A549 treated with Hydrocortisone at 1 μM for 4 hours (cell line): ENCODE measurements around the gene AGAP5. TPM values are rescaled to one million over a fixed set of nuclear protein-coding genes. Genes with fewer than 3 reads are reported as not detected.

Experiments
- total RNA-seq: library from RNA; stranded (reverse); fragments of 200-300 nt; extraction: Qiagen RNA extraction; gene quantifications from 5 replicates; pipeline ENCODE4 v1.2.3, GENCODE V29; 2022

AGAP5 gene
- 2.0 to 3.8 TPM (median 2.4 TPM) in 5 replicates for total RNA-seq

GRCh38 chr10:73697675-73698159 lies at the start of gene AGAP5:
Gene AGAP5, minus strand, starts transcription at chr10:73698109. Its CDS starts 354 bp downstream, at chr10:73697755.

GRCh38 chr10:73743905-73744663 lies 46.2 kb upstream of the AGAP5 start, which contains the start of gene SEC24C:
Gene SEC24C, plus strand, starts transcription at chr10:73744372. Its CDS starts 2,461 bp downstream, at chr10:73746833.

GRCh38 chr10:73655990-73656298 lies 42.0 kb downstream of the AGAP5 start, which contains the start of gene SYNPO2L:
Gene SYNPO2L, minus strand, starts transcription at chr10:73656029. Its CDS starts 107 bp downstream, at chr10:73655922.

GRCh38 chr10:73641328-73642060 lies 56.4 kb downstream of the AGAP5 start, which contains the start of gene MYOZ1:
Gene MYOZ1, minus strand, starts transcription at chr10:73641474. Its CDS starts 1,457 bp downstream, at chr10:73640017.

Other genes with a start within 250 kb of the AGAP5 start
- 14.4 to 20.8 TPM (median 17.1 TPM) in 5 replicates for gene PPP3CB, start 202.1 kb downstream of the AGAP5 start, total RNA-seq
- gene USP54, start 106.8 kb downstream of the AGAP5 start, total RNA-seq: 8.0 to 13.5 TPM (median 11.1 TPM) in 5 replicates
- not detected in 5 replicates for gene MYOZ1, start 56.6 kb downstream of the AGAP5 start, total RNA-seq
- gene SYNPO2L, start 42.1 kb downstream of the AGAP5 start, total RNA-seq: 0.03 to 0.30 TPM (median 0.08 TPM) in 3 of 5 replicates, not detected in the others
- gene SEC24C, start 46.3 kb upstream of the AGAP5 start, total RNA-seq: 55.3 to 62.0 TPM (median 56.7 TPM) in 5 replicates
- gene CHCHD1, start 83.9 kb upstream of the AGAP5 start, total RNA-seq: 51.7 to 75.1 TPM (median 70.9 TPM) in 5 replicates
- gene ZSWIM8, start 87.5 kb upstream of the AGAP5 start, total RNA-seq: 35.5 to 43.3 TPM (median 40.8 TPM) in 5 replicates
- gene NDST2, start 113.5 kb upstream of the AGAP5 start, total RNA-seq: 12.9 to 19.0 TPM (median 15.2 TPM) in 5 replicates
- gene CAMK2G, start 176.4 kb upstream of the AGAP5 start, total RNA-seq: 17.2 to 20.8 TPM (median 18.0 TPM) in 5 replicates
- gene PLAU, start 213.0 kb upstream of the AGAP5 start, total RNA-seq: 95.7 to 133 TPM (median 109 TPM) in 5 replicates